Fibroblast of skin of back (primary cell): ENCODE results near the gene RASGRF1.
"Not testable (repeated sequence)": the region's sequence is repeated elsewhere in the genome, so short reads cannot be mapped to it uniquely, and the experiment has no call there.

Experiments
- DNase-seq: peaks from one replicate; pipeline ENCODE4 v3.0.0-alpha.2; 2013

The RASGRF1 gene

DNA sequence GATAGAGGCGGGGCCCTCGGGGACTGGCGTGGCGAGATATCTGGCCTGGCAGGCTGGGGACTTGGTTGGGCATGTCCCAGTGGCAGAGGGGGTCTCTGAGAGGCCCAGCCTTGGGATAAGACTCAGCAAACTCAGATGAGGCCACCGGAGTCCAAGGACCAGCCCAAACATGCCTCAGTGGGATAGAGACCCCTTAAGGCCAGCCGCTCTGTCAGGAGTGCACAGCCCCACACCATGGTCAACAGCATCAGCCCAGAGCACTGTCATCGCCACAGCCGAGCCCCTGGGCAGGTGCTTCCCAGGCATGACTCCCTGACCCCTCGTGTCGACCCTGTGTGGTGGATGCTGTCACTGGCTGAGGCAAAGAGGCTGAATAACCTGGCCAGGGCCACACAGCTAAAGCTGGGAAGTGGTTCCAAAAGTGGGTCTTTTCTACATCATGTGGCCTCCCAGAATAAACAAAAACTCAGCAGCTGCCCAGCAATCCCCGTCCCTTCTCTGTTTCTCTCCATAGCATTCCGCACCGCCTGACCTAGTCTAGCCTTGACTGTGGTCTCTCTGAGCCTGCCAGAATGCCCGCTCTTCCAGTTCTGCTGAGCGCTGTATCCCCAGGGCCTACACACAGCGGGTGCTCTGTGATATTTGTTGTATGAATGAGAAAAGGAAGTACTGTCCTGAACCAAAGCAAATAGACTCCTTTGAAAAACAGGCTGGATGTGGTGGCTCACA is 160.9 kb downstream of the RASGRF1 start:
- no peak for DNase-seq

DNA sequence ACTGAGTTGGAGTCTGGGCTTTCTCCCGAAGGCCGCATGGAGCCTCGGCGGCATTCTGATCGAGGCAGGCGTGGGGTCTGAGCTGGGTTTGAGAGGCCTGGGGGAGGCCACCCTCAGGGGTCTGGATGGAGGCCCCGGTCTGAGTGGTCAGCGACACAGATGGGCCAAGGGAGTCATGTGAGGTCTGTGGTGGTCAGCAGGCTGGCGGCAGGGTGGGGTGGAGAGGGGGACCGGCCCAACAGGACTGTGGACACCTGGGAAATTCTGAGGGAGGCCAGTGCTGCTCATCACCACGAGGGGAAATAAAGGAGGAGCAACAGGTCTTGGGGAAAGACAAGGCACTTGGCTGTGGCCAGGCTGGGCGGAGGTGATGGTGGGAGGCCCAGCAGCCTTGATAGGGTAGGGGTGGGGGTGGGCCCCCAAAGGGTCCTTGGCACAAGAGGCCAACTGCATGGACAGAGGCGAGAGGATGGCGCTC is 161.9 kb downstream of the RASGRF1 start:
- DNase-seq, result no peak

DNA sequence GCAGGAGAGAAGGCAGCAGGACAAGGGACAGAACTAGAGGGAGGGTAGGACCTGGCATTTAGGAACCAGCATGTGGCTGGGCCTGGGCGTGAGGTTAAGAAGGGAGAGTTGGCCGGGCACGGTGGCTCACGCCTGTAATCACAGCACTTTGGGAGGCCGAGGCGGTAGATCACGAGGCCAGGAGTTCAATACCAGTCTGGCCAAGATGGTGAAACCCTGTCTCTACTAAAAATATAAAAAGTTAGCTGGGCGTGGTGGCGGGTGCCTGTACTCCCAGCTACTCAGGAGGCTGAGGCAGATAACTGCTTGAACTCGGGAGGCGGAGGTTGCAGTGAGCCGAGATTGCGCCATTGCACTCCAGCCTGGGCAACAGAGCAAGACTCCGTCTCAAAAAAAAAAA is 162.4 kb downstream of the RASGRF1 start:
- DNase-seq, result not testable (repeated sequence)

DNA sequence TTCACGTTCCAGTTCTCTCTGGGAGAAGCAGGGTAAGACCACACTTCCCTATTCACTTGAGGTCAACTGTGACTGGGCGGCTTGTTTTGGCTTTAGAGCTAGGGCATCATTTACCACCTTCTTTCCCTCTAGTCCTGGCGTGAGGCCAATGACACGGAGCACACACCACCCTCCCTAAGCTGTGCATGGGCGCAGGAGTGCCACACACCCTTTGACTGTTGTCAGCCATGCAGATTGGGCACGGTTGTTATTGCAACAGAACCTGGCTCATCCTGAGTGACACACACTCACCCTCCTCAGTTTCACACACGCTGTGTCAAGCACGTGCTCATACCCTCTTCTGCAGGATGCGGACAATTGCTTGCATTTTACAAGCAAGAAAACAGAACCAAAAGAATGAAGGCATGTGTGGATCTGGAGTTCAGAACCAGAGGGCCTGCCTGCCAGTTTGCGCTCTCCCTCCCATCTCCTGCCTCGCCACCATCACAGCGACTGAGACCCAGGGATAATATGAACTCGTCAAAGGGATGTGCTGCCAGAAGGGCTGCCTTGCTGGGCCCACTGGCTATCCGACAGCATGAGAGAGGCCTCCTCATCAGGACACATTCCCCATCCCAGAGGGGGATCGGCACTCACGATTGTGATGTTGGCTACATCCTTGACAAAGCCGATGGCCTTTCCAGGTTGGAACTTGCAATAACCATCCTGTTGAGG is 163.3 kb downstream of the RASGRF1 start:
- no peak for DNase-seq

DNA sequence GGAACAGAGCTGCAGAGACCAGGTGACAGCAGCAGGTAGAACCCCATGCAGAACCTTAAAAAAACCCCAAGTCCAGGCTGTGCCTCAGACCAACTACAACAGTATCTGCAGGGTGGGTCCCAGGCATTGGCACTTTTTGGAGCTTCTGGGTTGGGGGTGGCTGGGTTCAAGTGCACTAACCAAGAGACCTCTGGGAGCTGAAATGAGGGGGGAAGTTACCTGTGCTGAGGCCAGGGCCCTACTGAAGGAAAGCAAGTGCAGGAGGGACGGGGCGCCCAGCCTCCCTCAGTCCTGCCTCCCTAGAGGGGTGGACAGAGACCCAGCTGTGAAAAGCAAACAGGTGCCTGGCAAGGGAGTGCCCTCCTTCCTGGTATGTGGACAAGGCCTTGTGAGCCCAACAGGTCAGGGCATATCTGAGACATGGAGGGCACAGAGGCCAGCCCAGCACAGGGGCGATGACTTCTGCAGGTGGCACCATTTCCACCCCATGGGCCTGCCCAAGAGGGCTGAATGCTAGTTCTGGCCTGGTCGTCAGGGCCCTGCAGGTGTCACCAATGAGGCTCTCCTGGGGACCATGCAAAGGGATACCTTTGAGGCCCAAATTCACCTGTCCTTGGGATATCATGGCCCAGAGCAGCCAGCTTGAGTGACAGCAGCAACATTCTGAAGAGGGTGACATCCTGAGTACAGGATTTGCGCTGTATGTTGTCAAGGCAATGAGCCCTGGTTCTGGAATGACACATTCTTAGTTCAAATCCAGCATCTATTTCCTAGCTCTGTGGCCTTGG is 164.4 kb downstream of the RASGRF1 start:
- no peak for DNase-seq

DNA sequence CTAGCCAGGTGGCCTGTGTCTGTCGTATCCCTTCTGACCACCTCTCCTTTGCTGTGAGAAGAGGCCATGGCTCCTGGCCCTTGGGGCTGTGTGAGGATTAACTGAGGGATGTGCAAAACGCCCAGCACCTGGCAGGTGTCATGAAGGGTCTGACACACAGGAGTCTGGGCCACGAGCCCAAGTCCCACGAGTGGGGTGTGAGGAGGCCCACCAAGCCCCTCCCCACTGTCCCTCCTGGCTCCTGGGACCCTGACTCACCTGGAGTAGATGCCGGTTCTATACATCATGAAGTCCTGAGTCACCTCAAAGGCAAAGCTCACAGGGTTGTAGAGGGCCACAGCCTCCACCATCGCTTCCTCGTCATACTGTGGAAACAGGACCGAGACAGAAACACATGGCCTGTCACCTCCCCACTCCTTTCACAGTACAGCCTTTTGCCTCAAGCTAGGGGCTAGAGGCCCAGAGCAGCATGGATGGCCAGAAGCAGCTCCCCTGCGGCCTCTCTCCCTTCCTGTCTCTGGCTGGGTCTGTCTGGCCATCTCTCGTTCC is 165.4 kb downstream of the RASGRF1 start:
- DNase-seq, result no peak

DNA sequence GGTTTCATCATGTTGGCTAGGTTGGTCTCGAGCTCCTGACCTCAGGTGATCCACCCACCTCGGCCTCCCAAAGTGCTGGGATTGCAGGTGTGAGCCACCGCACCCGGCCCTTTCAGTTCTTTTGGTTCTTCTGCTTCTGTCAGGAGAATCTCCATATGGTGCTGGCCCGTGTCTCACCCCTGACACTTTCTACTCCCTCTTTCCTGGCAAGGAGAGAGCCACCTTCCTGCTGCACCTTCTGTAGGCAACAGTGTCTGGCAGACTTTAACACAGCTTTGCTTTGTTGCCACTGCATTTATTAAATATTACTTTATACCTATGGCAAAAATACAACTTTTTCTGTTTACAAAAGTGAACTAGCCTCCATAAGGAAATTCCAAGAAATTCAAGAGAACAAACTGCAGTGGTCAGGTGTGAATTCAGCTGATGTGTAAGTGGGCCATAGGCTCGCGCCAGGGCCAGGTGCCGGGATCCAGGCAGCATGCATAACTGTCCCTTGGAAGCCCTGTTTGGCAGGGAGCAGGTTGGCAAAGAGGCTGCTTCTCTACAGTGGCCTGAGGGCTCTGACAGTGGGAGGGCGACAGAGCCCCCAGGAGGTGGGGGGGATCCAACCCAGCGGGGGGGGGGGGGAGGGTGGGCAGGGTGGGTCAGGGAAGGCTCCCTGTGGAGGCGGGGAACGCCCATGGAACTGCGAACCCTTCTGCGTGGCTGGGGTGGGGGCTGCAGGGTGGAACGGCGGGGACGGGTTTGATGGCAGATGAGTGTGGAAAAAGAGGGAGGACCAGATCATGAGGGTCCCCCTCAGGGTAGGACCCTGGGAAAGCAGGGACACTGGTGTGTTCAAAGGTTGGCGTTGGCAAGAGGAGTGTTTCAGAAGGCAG is 166.9 kb downstream of the RASGRF1 start:
- DNase-seq, result no peak

DNA sequence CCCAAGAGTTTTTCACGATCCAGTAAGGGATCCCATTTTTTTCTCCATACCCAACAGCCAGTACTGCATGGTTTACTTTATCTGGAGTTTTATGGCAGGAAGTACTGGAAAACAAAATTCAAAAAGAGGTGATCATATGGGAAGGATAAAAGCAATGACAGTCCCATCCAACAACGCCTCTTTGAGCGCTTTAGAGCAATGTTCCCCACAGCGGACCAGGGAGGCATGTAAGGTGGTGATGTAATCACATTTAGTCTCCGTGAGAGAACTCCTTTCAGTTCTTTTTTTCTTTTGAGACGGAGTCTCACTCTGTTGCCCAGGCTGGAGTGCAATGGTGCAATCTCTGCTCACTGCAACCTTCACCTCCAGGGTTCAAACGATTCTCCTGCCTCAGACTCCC is 167.6 kb downstream of the RASGRF1 start:
- no peak for DNase-seq

DNA sequence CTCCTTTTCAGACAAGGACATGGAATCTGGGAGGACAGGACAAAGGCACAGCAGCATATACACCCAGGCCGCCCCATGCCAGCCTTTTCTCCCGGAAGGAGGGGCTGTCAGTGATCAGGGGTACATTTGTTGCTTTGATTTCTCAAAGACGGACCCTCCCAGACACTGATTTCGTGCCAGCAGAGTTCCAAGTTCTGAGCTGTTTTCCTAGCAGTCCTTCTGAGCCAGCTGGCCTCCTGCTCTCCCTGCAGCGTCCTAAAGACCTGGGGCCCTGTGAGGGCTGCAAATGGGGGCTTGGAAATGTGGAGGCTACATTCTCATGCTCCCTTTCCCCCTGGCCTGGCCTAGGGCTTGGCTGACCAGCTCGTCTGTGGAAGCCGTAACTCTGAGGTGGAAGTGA is 168.1 kb downstream of the RASGRF1 start:
- no peak for DNase-seq

DNA sequence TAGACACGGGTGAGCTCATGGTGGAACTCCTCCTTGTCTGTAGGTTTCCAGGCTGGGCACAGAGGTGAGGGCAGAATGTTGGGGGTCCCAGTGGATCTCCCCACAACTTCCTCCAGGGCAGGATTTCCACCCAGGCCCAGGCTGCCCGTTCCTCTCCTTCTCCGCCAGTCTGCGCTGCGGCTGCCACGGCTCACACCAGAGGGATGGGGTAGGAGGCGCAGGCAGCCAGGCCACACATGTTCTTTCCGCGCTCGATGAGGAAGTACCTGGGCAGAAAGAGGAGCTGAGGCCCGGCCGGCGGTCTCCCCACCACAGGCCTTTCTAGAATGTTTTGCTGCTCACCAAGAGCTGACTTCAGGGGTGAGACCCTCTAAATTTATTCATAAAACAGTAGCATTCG is 168.6 kb downstream of the RASGRF1 start:
- DNase-seq, result no peak

DNA sequence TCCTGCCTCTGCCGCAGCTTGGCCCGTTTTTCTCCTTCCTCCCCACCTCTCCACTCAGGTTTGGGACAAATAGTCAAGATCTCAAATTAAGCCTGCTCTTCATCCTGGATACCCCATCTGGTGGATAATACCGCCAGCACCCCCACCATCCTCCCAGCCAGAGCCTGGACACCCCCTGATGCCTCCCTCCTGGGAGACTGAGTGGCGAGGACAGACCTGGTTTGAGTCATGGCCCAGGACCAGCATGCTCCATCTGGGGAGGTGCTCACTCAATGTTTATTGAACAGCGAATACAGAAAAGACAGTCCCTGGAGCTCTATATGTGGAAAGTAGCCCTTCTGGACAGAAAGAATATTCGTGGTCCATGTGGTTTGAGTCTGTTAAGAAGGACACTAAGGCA is 169.1 kb downstream of the RASGRF1 start:
- no peak for DNase-seq

DNA sequence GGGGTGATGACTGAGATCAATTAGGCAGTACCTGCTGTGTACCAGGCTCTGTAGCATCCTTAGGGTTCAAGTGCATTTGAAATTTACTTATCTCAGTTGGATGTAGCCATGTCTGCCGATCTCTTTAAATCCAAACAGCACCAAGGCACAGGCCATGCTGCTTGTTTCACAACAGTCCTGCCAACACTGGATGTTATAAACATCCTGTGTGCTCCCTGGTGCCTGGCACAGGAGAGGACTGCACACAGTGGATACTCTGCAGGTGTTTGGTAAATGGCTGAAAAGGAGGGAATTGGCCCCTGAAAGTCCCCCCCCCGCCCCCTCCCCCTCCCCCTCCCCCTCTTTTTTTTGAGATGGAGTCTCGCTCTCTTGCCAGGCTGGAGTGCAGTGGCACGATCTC is 172.7 kb downstream of the RASGRF1 start:
- no peak for DNase-seq

DNA sequence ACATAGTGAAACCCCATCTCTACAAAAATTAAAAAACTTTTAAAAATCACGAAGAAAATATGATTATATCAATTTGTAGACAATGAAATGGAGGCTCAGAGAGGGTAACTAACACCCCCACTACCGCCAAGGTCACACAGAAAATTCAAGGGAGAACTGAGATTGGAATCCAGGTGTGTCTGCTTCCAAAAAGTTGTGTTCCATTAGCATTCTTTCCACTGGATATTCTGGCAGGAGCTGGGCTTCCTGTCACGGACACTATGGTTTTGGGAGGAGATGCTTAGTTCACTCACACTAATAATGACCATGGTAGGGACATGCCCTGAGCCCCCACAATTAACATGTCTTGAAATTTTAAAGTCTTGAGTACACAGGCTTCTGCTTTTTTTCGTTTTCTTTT is 174.5 kb downstream of the RASGRF1 start:
- no peak for DNase-seq

DNA sequence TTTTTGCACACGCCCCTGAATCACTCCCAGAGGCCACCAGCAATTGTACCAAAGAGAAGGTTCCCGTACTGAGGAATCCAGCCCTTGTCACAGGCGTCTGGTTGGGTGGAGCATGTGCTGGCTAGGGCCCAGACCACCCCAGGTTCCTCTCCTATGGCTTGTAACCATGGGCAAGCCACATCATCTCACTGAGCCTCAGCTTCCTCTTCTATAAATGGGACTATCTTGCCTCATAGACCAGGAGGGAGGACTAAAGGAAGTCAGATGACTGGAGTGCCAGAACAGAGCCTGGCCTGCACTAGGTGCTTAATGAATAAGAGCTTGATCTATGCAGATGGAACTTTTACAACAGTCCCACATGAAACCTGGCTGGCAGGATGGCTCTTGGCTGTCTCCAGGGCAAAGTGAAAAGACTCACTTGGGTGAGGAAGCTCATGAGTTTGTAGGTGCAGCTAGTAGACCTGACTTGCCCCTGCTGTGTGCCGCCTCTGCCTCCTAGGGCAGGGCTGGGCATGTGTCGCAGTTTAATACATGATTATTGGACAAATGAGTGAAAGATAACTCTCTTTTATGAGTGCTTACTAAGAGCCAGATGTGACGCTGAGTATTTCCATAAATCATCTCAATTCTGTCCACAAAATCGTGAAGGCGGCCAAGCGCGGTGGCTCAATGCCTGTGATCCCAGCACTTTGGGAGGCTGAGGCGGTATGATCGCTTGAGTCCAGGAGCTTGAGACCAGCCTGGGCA is 175.1 kb downstream of the RASGRF1 start:
- peak; percentile 49 for DNase-seq

DNA sequence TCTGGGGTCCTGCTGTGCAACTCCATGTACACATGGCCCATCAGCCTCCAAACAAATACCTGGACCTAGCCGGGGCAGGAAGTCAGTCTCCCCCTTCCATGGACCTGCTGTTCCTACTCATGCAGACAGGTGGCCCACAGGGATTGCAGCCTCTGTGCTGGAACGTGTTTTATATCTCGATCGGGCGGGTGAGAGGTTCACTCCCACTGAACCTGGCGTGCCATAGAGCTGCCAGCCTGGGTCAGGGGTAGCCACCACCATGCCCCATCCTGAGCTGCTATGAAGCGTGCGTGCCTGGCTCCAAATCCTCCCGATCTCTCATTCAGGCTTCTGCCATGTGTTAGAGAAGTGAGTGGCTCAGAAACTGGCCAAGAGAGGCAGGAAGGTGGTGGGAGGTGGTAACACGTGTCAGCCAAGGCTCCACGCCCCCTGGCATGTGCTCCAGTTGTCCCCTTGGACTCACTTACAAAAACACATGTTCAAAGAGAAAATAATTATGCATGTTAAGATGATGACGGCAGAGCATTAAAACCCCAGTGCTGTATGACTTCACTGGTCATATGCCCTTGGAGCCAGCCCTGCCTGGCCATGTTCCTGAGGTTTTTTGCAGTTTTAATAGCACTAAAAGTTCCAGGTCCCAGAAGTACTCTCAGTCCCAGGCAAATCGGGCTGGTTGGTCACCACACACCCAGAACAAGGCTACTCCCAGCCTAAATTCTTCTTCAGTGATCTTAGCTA is 176.4 kb downstream of the RASGRF1 start:
- peak; percentile 26 for DNase-seq

DNA sequence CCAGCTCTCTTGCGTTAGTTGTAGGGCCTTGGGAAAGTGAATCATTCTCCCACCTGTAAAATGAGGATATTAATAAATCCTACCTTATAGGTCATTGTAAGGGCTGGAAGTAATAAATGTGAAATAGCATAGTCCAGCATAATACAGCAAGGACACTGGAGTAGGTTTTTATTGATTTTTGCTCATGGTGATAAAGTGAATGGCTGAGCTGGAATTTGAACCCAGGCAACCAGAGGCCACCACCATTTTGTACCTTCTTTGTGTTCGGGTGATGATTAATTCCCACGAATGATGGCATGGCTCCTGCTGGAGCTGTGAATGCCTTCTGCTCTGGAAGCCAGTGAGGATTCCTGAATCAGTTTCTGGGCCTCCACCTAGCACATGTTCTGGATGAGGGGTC is 177.6 kb downstream of the RASGRF1 start:
- DNase-seq, result no peak

DNA sequence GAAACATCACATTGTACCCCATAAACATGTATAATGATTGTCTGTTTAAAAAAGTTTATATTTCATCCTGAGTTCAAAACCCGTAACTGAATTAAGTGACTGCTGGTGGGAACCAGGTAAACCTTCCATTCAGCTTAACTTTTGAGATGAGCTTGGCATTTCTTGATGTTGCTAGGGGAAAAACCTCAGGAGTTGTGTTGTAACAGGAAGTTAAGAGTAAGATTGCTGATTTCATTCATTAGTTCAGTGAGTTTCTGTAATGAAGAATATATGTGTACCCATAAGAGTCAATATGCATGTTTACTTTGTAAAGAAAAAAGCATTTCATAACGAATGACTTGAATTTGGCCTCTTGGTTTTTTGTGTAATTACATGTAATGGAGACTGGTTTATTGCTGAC is 178.3 kb downstream of the RASGRF1 start:
- DNase-seq, result no peak

DNA sequence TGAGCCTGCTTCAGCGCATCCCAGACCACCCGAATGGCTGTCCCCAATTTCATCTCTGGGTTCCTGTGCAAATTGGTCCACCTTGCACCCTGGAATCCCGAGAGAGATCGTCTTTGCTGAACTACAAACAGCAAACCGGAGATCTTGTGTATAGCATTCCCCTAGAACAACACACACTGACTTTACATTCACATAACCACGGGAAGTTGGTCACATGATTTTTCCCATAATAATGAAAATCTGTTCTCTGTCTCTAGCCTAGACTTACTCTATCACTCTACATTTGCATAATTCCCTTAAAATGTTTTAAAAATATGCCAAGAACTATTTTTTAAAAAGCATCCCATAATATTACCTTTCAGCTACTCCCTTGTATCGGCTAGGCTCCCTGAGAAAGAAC is 180.3 kb downstream of the RASGRF1 start:
- DNase-seq, result no peak
